ENCODE measurements around the gene PIMREG. TPM values are rescaled to one million over a fixed set of nuclear protein-coding genes. Genes with fewer than 3 reads are reported as not detected.

PIMREG gene
- total RNA-seq, 2 donors from 2014 or later = 4.3 to 26.0 TPM

- DNase-seq = no peak
- intact Hi-C loops (cut with DNase I) = no loop called here
- Histone ChIP-seq H3K36me3 (no peaks in the 10 kb centered on the region), H3K27me3 (no peaks in the 10 kb centered on the region), H3K9ac (ENCODE audit: low read depth in 2 of 2, low read length in 2 of 2) (no peak overlapping the region), H3K4me1 (no peaks in the 10 kb centered on the region), H3K27ac (no peak overlapping the region), H3K4me3 (no peak overlapping the region), H3K9me3 (no peaks in the 10 kb centered on the region)
- no peak for TF ChIP-seq CTCF (IDR thresholded peaks at IDR 0.05)
These were observed 18.4 kb downstream of the PIMREG start for GRCh38 chr17:6462692-6463091.

- intact Hi-C loops (cut with DNase I) = no loop called here
- no peak for TF ChIP-seq CTCF (IDR thresholded peaks at IDR 0.05)
- Histone ChIP-seq H3K9ac (ENCODE audit: low read depth in 2 of 2, low read length in 2 of 2) (no peak overlapping the region), H3K36me3 (no peaks in the 10 kb centered on the region), H3K9me3 (no peaks in the 10 kb centered on the region), H3K27ac (no peak overlapping the region), H3K4me1 (no peaks in the 10 kb centered on the region), H3K4me3 (no peak overlapping the region), H3K27me3 (no peaks in the 10 kb centered on the region)
- DNase-seq = no peak
These were observed 19.6 kb downstream of the PIMREG start for GRCh38 chr17:6463616-6464445.

GRCh38 chr17:6464446-6465041, 20.3 kb downstream of the PIMREG start:
- Histone ChIP-seq H3K9ac (ENCODE audit: low read depth in 2 of 2, low read length in 2 of 2) (no peak overlapping the region), H3K4me3 (no peak overlapping the region), H3K9me3 (no peaks in the 10 kb centered on the region), H3K36me3 (no peaks in the 10 kb centered on the region), H3K27ac (no peak overlapping the region), H3K27me3 (no peaks in the 10 kb centered on the region), H3K4me1 (no peaks in the 10 kb centered on the region)
- intact Hi-C loops (cut with DNase I) = no loop called here
- no peak for DNase-seq
- TF ChIP-seq CTCF (IDR thresholded peaks at IDR 0.05) = no peak

DNA sequence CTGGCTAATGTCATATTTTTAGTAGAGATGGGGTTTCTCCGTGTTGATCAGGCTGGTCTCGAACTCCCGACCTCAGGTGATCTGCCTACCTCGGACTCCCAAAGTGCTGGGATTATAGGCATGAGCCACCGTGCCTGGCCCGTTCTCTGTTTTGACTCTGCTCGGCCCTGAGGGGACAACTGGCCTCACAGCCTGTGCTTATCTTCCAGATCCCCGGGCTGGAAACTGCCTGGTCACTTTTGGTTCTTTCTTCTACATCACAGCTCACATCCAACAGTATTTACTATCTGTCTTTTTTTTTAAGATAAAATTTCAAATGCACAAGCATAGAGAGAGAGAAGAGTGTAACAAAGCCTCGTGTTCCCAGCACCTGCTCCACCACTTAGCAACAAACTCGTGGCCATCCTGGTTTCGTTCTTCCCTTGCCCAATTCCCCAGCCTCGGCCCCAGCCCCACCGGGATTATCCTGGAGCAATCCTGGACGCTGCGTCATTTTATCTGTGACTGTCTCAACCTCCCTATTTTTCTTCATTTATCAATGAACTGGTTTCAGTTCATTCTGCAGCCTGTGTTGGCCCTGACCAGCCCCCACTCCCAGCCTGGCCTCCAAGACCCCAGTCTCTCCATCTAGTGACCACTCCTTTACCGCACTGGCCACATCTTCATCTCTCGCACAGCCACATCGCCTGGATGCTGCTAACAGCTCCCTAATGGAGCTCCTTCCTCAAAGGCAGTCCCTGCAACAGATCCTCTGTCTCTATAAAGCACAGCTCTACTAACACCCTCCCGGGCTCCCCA, 21.1 kb downstream of the PIMREG start:
- intact Hi-C loops (cut with DNase I) = no loop called here
- no peak for DNase-seq
- H3K27ac ChIP-seq = no peak overlapping the region
- no peaks in the 10 kb centered on the region for H3K4me1 ChIP-seq
- no peak overlapping the region for H3K4me3 ChIP-seq
- no peaks in the 10 kb centered on the region for H3K27me3 ChIP-seq
- H3K36me3 ChIP-seq = no peaks in the 10 kb centered on the region
- no peak overlapping the region for H3K9ac ChIP-seq (ENCODE audit: low read depth in 2 of 2, low read length in 2 of 2)
- no peak for TF ChIP-seq CTCF (IDR thresholded peaks at IDR 0.05)
- H3K9me3 ChIP-seq = no peaks in the 10 kb centered on the region

DNA sequence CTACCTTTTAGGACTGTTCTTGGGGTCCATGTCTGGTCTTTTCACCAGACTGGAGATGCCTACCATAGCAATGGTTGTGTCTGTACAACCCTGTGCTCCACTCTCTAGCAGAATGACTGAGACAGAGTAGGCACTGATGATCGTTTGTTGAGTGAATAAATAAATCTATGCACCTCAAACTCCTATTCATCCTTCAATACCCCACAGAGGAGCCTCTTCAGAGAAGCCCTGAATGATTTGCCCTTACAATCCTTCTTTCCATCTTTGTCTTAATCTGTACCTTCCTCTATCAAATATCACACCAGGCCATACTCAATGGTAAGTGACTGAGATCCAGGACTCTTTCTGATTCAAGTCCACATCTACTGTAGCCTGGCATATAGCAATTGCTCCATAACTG, 23.3 kb downstream of the PIMREG start:
- TF ChIP-seq CTCF (IDR thresholded peaks at IDR 0.05) = no peak
- Histone ChIP-seq H3K4me3 (no peak overlapping the region), H3K9ac (ENCODE audit: low read depth in 2 of 2, low read length in 2 of 2) (no peak overlapping the region), H3K27me3 (no peaks in the 10 kb centered on the region), H3K9me3 (no peaks in the 10 kb centered on the region), H3K36me3 (no peaks in the 10 kb centered on the region), H3K27ac (no peak overlapping the region), H3K4me1 (no peaks in the 10 kb centered on the region)
- intact Hi-C loops (cut with DNase I) = no loop called here
- no peak for DNase-seq
